ENCODE measurements around the gene PHACTR3.

GRCh38 chr20:59706400-59706693, 102.0 kb downstream of the PHACTR3 start:
- no peak for TF ChIP-seq CTCF (IDR thresholded peaks at IDR 0.05)
- TF ChIP-seq POLR2AphosphoS5 (IDR thresholded peaks at IDR 0.05): no peak
- TF ChIP-seq POLR2A (IDR thresholded peaks at IDR 0.05): no peak
- no peak for TF ChIP-seq EP300 (IDR thresholded peaks at IDR 0.05)

All from suprapubic skin (tissue), 4 donors.